Measurements from ENCODE around the gene CD2BP2.

DNA sequence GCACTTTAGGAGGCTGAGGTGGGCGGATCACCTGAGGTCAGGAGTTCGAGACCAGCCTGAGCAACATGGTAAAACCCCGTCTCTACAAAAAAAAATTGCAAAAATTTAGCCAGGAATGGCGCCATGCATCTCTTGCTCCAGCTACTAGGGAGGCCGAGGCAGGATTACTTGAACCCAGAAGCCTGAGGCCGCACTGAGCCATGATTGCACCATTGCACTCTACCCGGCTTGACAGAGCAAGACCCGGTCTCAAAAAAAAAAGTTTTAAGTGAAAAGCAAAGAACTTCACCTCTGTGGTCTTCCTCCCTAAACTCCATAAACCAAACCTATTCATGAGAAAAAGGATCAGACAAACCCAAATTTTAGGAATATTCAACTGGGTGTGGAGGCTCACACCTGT lies 7.0 kb downstream of the CD2BP2 start:
- TF ChIP-seq POLR2A (IDR thresholded peaks at IDR 0.05): no peak
- TF ChIP-seq, protein P1, sequence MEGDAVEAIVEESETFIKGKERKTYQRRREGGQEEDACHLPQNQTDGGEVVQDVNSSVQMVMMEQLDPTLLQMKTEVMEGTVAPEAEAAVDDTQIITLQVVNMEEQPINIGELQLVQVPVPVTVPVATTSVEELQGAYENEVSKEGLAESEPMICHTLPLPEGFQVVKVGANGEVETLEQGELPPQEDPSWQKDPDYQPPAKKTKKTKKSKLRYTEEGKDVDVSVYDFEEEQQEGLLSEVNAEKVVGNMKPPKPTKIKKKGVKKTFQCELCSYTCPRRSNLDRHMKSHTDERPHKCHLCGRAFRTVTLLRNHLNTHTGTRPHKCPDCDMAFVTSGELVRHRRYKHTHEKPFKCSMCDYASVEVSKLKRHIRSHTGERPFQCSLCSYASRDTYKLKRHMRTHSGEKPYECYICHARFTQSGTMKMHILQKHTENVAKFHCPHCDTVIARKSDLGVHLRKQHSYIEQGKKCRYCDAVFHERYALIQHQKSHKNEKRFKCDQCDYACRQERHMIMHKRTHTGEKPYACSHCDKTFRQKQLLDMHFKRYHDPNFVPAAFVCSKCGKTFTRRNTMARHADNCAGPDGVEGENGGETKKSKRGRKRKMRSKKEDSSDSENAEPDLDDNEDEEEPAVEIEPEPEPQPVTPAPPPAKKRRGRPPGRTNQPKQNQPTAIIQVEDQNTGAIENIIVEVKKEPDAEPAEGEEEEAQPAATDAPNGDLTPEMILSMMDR (IDR thresholded peaks at IDR 0.05): no peak

Measured in lower leg skin (tissue), 3 donors.